Naive thymus-derived CD4-positive, alpha-beta T cell (primary cell): ENCODE results near the gene CAMKMT. TPM values are rescaled to one million over a fixed set of nuclear protein-coding genes. Genes with fewer than 3 reads are reported as not detected.

ENCODE experiments used
- ATAC-seq: fragments of 150-1000 bp; cut with Tn5 transposase; 2 replicates; pipeline ENCODE4 v1.10.0; 2021; ENCODE audit warnings: mild to moderate bottlenecking, moderate library complexity
- CTCF ChIA-PET: fragments of 350-600 bp; sonication (Branson Sonifier 250); formaldehyde crosslinking; loops from one replicate; lab custom pipeline; 2021; ENCODE audit warnings: antibody characterized with exemption; lab: Charles Lee
- POLR2A ChIA-PET: fragments of 350-600 bp; sonication (Branson Sonifier 250); formaldehyde crosslinking; loops from one replicate; lab custom pipeline; 2021; ENCODE audit warnings: antibody characterized with exemption, inconsistent platforms; lab: Charles Lee
- DNase-seq, 9 donors: peaks; one replicate each; pipeline versions ENCODE4 v3.0.0 to v3.0.0-alpha.2; 2020 to 2022; ENCODE audit warnings: mixed read lengths in 1 of 9
- H3K27ac ChIP-seq: one replicate; pipeline ENCODE4 v1.7.0; 2013; ENCODE audit warnings: mild to moderate bottlenecking, low read depth, low read length, moderate library complexity
- H3K27me3 ChIP-seq, 2 donors: one replicate each; pipeline ENCODE4 v1.7.0; 2013; ENCODE audit warnings: low read length in 2 of 2, mild to moderate bottlenecking in 2 of 2, moderate library complexity in 2 of 2; ENCODE audit not compliant: control insufficient read depth in 2 of 2, insufficient read depth in 2 of 2
- H3K36me3 ChIP-seq, 3 experiments: 1 replicate in 2 of 3; 2 replicates in 1 of 3; pipeline ENCODE4 v1.7.0; 2013; ENCODE audit warnings: low read length in 3 of 3, mild to moderate bottlenecking in 3 of 3, moderate library complexity in 1 of 3; ENCODE audit not compliant: insufficient read depth in 3 of 3, control insufficient read depth in 2 of 3
- H3K4me1 ChIP-seq, 2 donors: one replicate each; pipeline ENCODE4 v1.7.0; 2013; ENCODE audit warnings: low read length in 2 of 2, mild to moderate bottlenecking in 2 of 2, moderate library complexity in 1 of 2; ENCODE audit not compliant: control insufficient read depth in 2 of 2, insufficient read depth in 2 of 2
- H3K4me3 ChIP-seq: 2 replicates; pipeline ENCODE4 v1.7.0; 2013; ENCODE audit warnings: mild to moderate bottlenecking, low read length
- H3K9me3 ChIP-seq, 3 experiments: 1 replicate in 2 of 3; 2 replicates in 1 of 3; pipeline ENCODE4 v1.7.0; 2013; ENCODE audit warnings: low read length in 3 of 3; ENCODE audit not compliant: control insufficient read depth in 2 of 3
- H3K27ac Mint-ChIP-seq, 9 donors: one replicate each; pipeline ENCODE4 v1.8.0; 2020 to 2022; ENCODE audit warnings: mixed read lengths in 9 of 9, mild to moderate bottlenecking in 8 of 9, moderate library complexity in 5 of 9, inconsistent platforms in 2 of 9
- H3K27me3 Mint-ChIP-seq, 5 donors: one replicate each; pipeline ENCODE4 v1.8.0; 2021 to 2022; ENCODE audit warnings: mixed read lengths in 5 of 5, mild to moderate bottlenecking in 1 of 5
- H3K36me3 Mint-ChIP-seq, 5 donors: one replicate each; pipeline ENCODE4 v1.8.0; 2020 to 2022; ENCODE audit warnings: mixed read lengths in 5 of 5, mild to moderate bottlenecking in 3 of 5, inconsistent platforms in 1 of 5
- H3K4me1 Mint-ChIP-seq, 7 donors: one replicate each; pipeline ENCODE4 v1.8.0; 2020 to 2022; ENCODE audit warnings: mixed read lengths in 7 of 7, mild to moderate bottlenecking in 3 of 7, inconsistent platforms in 1 of 7
- H3K4me3 Mint-ChIP-seq, 10 donors: one replicate each; pipeline ENCODE4 v1.8.0; 2020 to 2022; ENCODE audit warnings: mild to moderate bottlenecking in 10 of 10, mixed read lengths in 10 of 10, moderate library complexity in 6 of 10, inconsistent platforms in 2 of 10
- H3K9me3 Mint-ChIP-seq, 11 donors: one replicate each; pipeline ENCODE4 v1.8.0; 2020 to 2022; ENCODE audit warnings: mixed read lengths in 11 of 11, mild to moderate bottlenecking in 4 of 11, inconsistent platforms in 1 of 11, moderate library complexity in 1 of 11
- intact Hi-C, 2 donors: fragments of 100-400 bp; cut with micrococcal nuclease; formaldehyde crosslinking; loops; one replicate each; pipeline ENCODE4 v1.15.1; 2023
- polyA plus RNA-seq, 2 donors: library from polyadenylated mRNA; unstranded; fragments of 300-500 nt; fragmentation: Illumina TruSeq; gene quantifications; one replicate each; pipeline ENCODE4 v1.2.3, GENCODE V29; 2021
- total RNA-seq, 6 experiments: library from RNA in 5 of 6; stranded (reverse) in 5 of 6; gene quantifications; 1 replicate in 5 of 6; 2 replicates in 1 of 6; pipeline ENCODE4 v1.2.3 and lab custom pipeline; 2021 to 2026

Gene CAMKMT
- total and polyA plus RNA-seq, 7 experiments from 2014 or later, result 11.1 to 20.8 (median 17.7) TPM

- ATAC-seq (no peak), DNase-seq (no peak)
- Mint-ChIP-seq H3K27ac (no peak overlapping the region), H3K36me3 (peaks cover 0 to 47% (median 29%) of the 10 kb centered on the region in 5 donors), H3K27me3 (peaks cover 0 to 42% (median 4%) of the 10 kb centered on the region in 5 donors), H3K4me3 (no peak overlapping the region), H3K9me3 (no peaks in the 10 kb centered on the region), H3K4me1 (no peaks in the 10 kb centered on the region)
- ChIA-PET POLR2A (interaction anchor here (0.6 kb wide), 1 partner anchor 9 kb away, joined by 4 read pairs; no protein-coding TSS in a partner anchor), CTCF (no interaction called here)
- H3K4me3 ChIP-seq, result no peak overlapping the region
- intact Hi-C loops, result no loop called here
- no peaks in the 10 kb centered on the region for H3K36me3 ChIP-seq
- H3K27ac ChIP-seq, result no peak overlapping the region
- no peaks in the 10 kb centered on the region for H3K27me3 ChIP-seq
- H3K9me3 ChIP-seq, result no peaks in the 10 kb centered on the region
- no peaks in the 10 kb centered on the region for H3K4me1 ChIP-seq
Observed at GRCh38 chr2:44768438-44769236, 406.9 kb downstream of the CAMKMT start.

- ChIA-PET CTCF (no interaction called here), POLR2A (interaction anchor here (0.6 kb wide), 1 partner anchor 8 kb away, joined by 4 read pairs; no protein-coding TSS in a partner anchor)
Observed at GRCh38 chr2:44769349-44770011, 407.7 kb downstream of the CAMKMT start.

GRCh38 chr2:44770221-44771195 is 408.8 kb downstream of the CAMKMT start:
- Histone ChIP-seq H3K36me3 (no peaks in the 10 kb centered on the region), H3K4me3 (no peak overlapping the region), H3K27ac (no peak overlapping the region), H3K27me3 (no peaks in the 10 kb centered on the region), H3K9me3 (no peaks in the 10 kb centered on the region), H3K4me1 (no peaks in the 10 kb centered on the region)
- DNase-seq, result no peak
- CTCF ChIA-PET, result no interaction called here
- ATAC-seq, result no peak
- no peaks in the 10 kb centered on the region for H3K9me3 Mint-ChIP-seq
- peaks cover 0 to 43% (median 28%) of the 10 kb centered on the region in 5 donors for H3K36me3 Mint-ChIP-seq
- intact Hi-C loops, result no loop called here
- POLR2A ChIA-PET, result no interaction called here
- peaks cover 0 to 44% (median 4%) of the 10 kb centered on the region in 5 donors for H3K27me3 Mint-ChIP-seq
- no peak overlapping the region for H3K4me3 Mint-ChIP-seq
- H3K27ac Mint-ChIP-seq, result no peak overlapping the region
- no peaks in the 10 kb centered on the region for H3K4me1 Mint-ChIP-seq

More at GRCh38 chr2:44769349-44770011, 407.7 kb downstream of the CAMKMT start:
- Histone ChIP-seq H3K9me3 (no peaks in the 10 kb centered on the region), H3K4me3 (no peak overlapping the region), H3K4me1 (no peaks in the 10 kb centered on the region), H3K36me3 (no peaks in the 10 kb centered on the region), H3K27ac (no peak overlapping the region), H3K27me3 (no peaks in the 10 kb centered on the region)
- H3K27me3 Mint-ChIP-seq, result peaks cover 0 to 42% (median 4%) of the 10 kb centered on the region in 5 donors
- H3K27ac Mint-ChIP-seq, result no peak overlapping the region
- ATAC-seq (no peak), DNase-seq (no peak)
- peaks cover 0 to 43% (median 29%) of the 10 kb centered on the region in 5 donors for H3K36me3 Mint-ChIP-seq
- H3K4me3 Mint-ChIP-seq, result no peak overlapping the region
- intact Hi-C loops, result no loop called here
- H3K9me3 Mint-ChIP-seq, result no peaks in the 10 kb centered on the region
- no peaks in the 10 kb centered on the region for H3K4me1 Mint-ChIP-seq

- H3K4me1 Mint-ChIP-seq, result no peaks in the 10 kb centered on the region
- H3K36me3 ChIP-seq, result no peaks in the 10 kb centered on the region
- H3K27me3 Mint-ChIP-seq, result peaks cover 0 to 42% (median 4%) of the 10 kb centered on the region in 5 donors
- CTCF ChIA-PET, result no interaction called here
- no peaks in the 10 kb centered on the region for H3K27me3 ChIP-seq
- H3K9me3 ChIP-seq, result no peaks in the 10 kb centered on the region
- ATAC-seq (no peak), DNase-seq (no peak)
- no peak overlapping the region for H3K4me3 ChIP-seq
- peaks cover 0 to 40% (median 24%) of the 10 kb centered on the region in 5 donors for H3K36me3 Mint-ChIP-seq
- H3K27ac ChIP-seq, result no peak overlapping the region
- POLR2A ChIA-PET, result no interaction called here
- H3K4me1 ChIP-seq, result no peaks in the 10 kb centered on the region
- H3K27ac Mint-ChIP-seq, result no peak overlapping the region
- intact Hi-C loops, result no loop called here
- no peak overlapping the region for H3K4me3 Mint-ChIP-seq
- no peaks in the 10 kb centered on the region for H3K9me3 Mint-ChIP-seq
Observed at GRCh38 chr2:44771522-44771921, 409.8 kb downstream of the CAMKMT start.

GRCh38 chr2:44772131-44772530 is 410.4 kb downstream of the CAMKMT start:
- Mint-ChIP-seq H3K4me1 (no peaks in the 10 kb centered on the region), H3K36me3 (peaks cover 0 to 38% (median 17%) of the 10 kb centered on the region in 5 donors), H3K27ac (no peak overlapping the region), H3K4me3 (no peak overlapping the region), H3K27me3 (peaks cover 0 to 37% (median 4%) of the 10 kb centered on the region in 5 donors), H3K9me3 (no peaks in the 10 kb centered on the region)
- no peak overlapping the region for H3K4me3 ChIP-seq
- CTCF ChIA-PET, result no interaction called here
- H3K4me1 ChIP-seq, result no peaks in the 10 kb centered on the region
- ATAC-seq, result no peak
- H3K27me3 ChIP-seq, result no peaks in the 10 kb centered on the region
- no peak for DNase-seq
- H3K27ac ChIP-seq, result no peak overlapping the region
- POLR2A ChIA-PET, result no interaction called here
- H3K9me3 ChIP-seq, result no peaks in the 10 kb centered on the region
- intact Hi-C loops, result no loop called here
- H3K36me3 ChIP-seq, result no peaks in the 10 kb centered on the region

- H3K9me3 ChIP-seq, result no peaks in the 10 kb centered on the region
- no peaks in the 10 kb centered on the region for H3K9me3 Mint-ChIP-seq
- DNase-seq, result no peak
- no peak overlapping the region for H3K27ac Mint-ChIP-seq
- H3K4me3 ChIP-seq, result no peak overlapping the region
- CTCF ChIA-PET, result no interaction called here
- H3K4me3 Mint-ChIP-seq, result no peak overlapping the region
- H3K36me3 Mint-ChIP-seq, result peaks cover 0 to 39% (median 16%) of the 10 kb centered on the region in 5 donors
- H3K27ac ChIP-seq, result no peak overlapping the region
- no peaks in the 10 kb centered on the region for H3K4me1 ChIP-seq
- ATAC-seq, result no peak
- H3K36me3 ChIP-seq, result no peaks in the 10 kb centered on the region
- H3K27me3 Mint-ChIP-seq, result peaks cover 0 to 37% (median 3%) of the 10 kb centered on the region in 5 donors
- H3K27me3 ChIP-seq, result no peaks in the 10 kb centered on the region
- intact Hi-C loops, result no loop called here
- H3K4me1 Mint-ChIP-seq, result peaks cover 0 to 5% (median 0%) of the 10 kb centered on the region in 7 donors
- POLR2A ChIA-PET, result no interaction called here
Observed at GRCh38 chr2:44772669-44773378, 411.1 kb downstream of the CAMKMT start.
